ENCODE measurements around the gene SLC51A.

SLC51A gene

GRCh38 chr3:196227629-196228493 is 11.5 kb downstream of the SLC51A start:
- Histone ChIP-seq H3K27me3 (ENCODE audit: control insufficient read depth, insufficient read depth, low read length) (no peaks in the 10 kb centered on the region), H3K9me3 (ENCODE audit: control insufficient read depth, low read length) (no peaks in the 10 kb centered on the region), H3K27ac (no peak overlapping the region), H3K79me2 (no peaks in the 10 kb centered on the region), H3K4me3 (ENCODE audit: low read depth, low read length) (no peak overlapping the region), H3K4me1 (no peaks in the 10 kb centered on the region), H3K36me3 (ENCODE audit: control insufficient read depth, insufficient read depth, low read length) (no peaks in the 10 kb centered on the region), H3K9ac (no peak overlapping the region), H3K4me2 (ENCODE audit: low read length) (no peak overlapping the region), H2AFZ (no peak overlapping the region)
- no peak for TF ChIP-seq CTCF (IDR thresholded peaks at IDR 0.05)

- no peak overlapping the region for H3K4me2 ChIP-seq (ENCODE audit: low read length)
- TF ChIP-seq CTCF (IDR thresholded peaks at IDR 0.05): no peak
- H3K4me1 ChIP-seq: no peaks in the 10 kb centered on the region
- no peaks in the 10 kb centered on the region for H3K9me3 ChIP-seq (ENCODE audit: control insufficient read depth, low read length)
- no peak overlapping the region for H3K27ac ChIP-seq
- no peak overlapping the region for H2AFZ ChIP-seq
- H3K79me2 ChIP-seq: no peaks in the 10 kb centered on the region
- no peaks in the 10 kb centered on the region for H3K36me3 ChIP-seq (ENCODE audit: control insufficient read depth, insufficient read depth, low read length)
- no peak overlapping the region for H3K9ac ChIP-seq
- no peak overlapping the region for H3K4me3 ChIP-seq (ENCODE audit: low read depth, low read length)
- H3K27me3 ChIP-seq (ENCODE audit: control insufficient read depth, insufficient read depth, low read length): no peaks in the 10 kb centered on the region
Observed at GRCh38 chr3:196232154-196232881, 16.0 kb downstream of the SLC51A start.

- H3K27me3 ChIP-seq (ENCODE audit: control insufficient read depth, insufficient read depth, low read length): no peaks in the 10 kb centered on the region
- H3K79me2 ChIP-seq: no peaks in the 10 kb centered on the region
- H2AFZ ChIP-seq: no peak overlapping the region
- H3K27ac ChIP-seq: no peak overlapping the region
- TF ChIP-seq CTCF (IDR thresholded peaks at IDR 0.05): no peak
- no peak overlapping the region for H3K4me2 ChIP-seq (ENCODE audit: low read length)
- no peaks in the 10 kb centered on the region for H3K9me3 ChIP-seq (ENCODE audit: control insufficient read depth, low read length)
- no peaks in the 10 kb centered on the region for H3K36me3 ChIP-seq (ENCODE audit: control insufficient read depth, insufficient read depth, low read length)
- H3K9ac ChIP-seq: no peak overlapping the region
- no peaks in the 10 kb centered on the region for H3K4me1 ChIP-seq
- H3K4me3 ChIP-seq (ENCODE audit: low read depth, low read length): no peak overlapping the region
Observed at GRCh38 chr3:196232882-196233251, 16.5 kb downstream of the SLC51A start.

GRCh38 chr3:196235452-196236122 is 19.3 kb downstream of the SLC51A start:
- no peak for TF ChIP-seq CTCF (IDR thresholded peaks at IDR 0.05)
- Histone ChIP-seq H3K36me3 (ENCODE audit: control insufficient read depth, insufficient read depth, low read length) (no peaks in the 10 kb centered on the region), H3K27ac (no peak overlapping the region)

More at GRCh38 chr3:196235452-196236122, 19.3 kb downstream of the SLC51A start:
- Histone ChIP-seq H3K4me1 (no peaks in the 10 kb centered on the region), H3K9me3 (ENCODE audit: control insufficient read depth, low read length) (no peaks in the 10 kb centered on the region), H3K9ac (no peak overlapping the region), H3K4me3 (ENCODE audit: low read depth, low read length) (no peak overlapping the region), H3K27me3 (ENCODE audit: control insufficient read depth, insufficient read depth, low read length) (no peaks in the 10 kb centered on the region), H3K79me2 (no peaks in the 10 kb centered on the region), H2AFZ (no peak overlapping the region), H3K4me2 (ENCODE audit: low read length) (no peak overlapping the region)

All from parathyroid adenoma (tissue), 2 donors.